ELR (cell line): ENCODE measurements around the gene DMBT1.
"Not testable (repeated sequence)": the region's sequence is repeated elsewhere in the genome, so short reads cannot be mapped to it uniquely, and the experiment has no call there.

Experiments used
- DNase-seq: peaks from one replicate; pipeline ENCODE4 v3.0.0-alpha.2; 2015; ENCODE audit warnings: low read depth

DMBT1 gene

DNA sequence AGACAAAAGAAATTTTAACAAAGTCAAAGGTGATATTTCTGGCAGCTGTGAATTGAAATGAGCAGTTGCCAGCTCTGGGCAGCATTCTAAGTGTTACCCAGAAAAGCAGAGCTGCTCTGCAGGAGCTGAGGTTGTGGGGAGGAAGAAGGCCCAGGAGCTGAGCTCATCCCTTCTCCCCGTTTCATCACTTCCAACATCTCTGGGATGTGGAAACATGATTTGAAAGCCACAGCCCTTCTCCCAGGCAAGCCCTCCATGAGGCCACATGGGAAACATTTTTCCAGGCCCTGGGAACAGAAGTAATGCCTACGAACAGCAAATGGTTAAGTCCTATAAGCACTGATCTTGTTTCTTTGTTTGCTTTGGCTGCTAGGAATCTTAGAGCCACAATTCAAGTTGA, 10.9 kb upstream of the DMBT1 start:
- no peak for DNase-seq

DNA sequence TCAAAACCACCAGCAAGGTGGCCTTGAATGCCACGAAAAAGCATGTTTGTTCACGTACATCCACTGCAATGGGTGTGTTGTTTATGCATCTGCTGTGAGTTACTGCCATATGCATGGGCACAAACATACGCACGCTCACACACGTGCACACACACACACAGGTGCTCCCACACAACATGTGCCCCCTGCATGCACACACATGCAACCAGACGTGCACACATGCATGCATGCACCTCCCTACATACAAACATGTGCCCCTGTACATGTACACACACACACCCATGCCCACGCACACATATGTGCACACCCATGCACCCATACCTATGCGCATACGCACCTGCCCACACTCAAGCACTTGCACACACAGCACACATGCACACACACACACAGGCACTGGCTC, 10.1 kb upstream of the DMBT1 start:
- DNase-seq, result no peak

DNA sequence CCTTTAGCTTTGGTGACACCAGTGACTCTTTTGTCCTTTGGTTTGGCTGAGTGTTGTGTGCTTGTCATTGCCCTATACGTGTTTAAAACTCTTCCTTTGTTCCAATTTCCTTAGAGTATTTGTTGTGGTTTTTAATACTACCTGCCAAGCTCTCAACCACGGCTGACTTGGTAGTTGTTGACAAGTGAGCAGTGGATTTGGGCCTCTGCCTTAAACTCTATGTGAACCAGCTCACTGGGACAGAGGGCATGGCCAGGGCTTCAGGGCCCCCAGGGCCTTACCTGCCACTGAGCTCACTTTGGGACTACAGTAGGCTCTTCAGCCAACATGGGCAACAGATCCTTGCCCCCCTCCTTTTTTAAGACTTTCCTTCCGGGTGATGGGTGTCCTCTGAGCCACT, 9.6 kb upstream of the DMBT1 start:
- DNase-seq, result no peak

DNA sequence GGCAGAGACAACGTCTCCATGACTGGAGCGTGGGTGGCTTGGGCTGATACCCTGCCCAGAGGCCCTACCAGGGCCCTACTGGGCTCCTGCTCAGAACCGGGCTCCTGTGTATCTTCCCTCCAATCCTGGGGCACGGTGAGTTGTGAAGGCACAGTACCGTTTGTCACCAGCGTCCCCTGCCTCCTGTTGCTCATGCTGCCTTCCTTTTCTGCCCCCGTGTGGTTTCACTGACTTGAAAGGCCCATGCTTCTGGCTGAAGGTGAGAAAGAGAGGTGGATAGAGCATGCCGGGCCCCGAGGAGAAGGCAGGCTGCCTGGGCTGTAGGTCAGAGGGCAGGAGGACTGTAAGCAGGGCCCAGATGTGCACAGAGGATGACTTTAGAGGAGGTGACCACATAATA, 9.1 kb upstream of the DMBT1 start:
- DNase-seq, result no peak

DNA sequence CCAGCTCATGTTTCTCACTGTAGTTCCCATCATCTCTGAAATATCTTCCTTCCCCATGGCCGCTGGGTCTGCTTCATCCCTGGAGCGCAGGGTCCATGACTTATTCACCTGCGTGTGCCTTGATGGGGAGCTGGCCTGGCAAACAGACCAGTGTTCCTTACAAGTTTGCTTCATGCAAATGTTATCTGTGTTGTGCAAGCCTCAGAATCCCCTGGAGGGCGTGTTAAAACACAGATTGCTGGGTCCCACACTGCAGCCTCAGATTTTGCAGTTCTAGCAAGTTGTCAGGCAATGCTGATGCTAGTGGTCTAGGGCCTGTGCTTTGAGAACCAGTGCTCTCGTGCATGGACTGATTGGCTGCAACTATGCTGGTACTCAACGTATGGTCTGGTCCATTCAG, 7.2 kb upstream of the DMBT1 start:
- no peak for DNase-seq

DNA sequence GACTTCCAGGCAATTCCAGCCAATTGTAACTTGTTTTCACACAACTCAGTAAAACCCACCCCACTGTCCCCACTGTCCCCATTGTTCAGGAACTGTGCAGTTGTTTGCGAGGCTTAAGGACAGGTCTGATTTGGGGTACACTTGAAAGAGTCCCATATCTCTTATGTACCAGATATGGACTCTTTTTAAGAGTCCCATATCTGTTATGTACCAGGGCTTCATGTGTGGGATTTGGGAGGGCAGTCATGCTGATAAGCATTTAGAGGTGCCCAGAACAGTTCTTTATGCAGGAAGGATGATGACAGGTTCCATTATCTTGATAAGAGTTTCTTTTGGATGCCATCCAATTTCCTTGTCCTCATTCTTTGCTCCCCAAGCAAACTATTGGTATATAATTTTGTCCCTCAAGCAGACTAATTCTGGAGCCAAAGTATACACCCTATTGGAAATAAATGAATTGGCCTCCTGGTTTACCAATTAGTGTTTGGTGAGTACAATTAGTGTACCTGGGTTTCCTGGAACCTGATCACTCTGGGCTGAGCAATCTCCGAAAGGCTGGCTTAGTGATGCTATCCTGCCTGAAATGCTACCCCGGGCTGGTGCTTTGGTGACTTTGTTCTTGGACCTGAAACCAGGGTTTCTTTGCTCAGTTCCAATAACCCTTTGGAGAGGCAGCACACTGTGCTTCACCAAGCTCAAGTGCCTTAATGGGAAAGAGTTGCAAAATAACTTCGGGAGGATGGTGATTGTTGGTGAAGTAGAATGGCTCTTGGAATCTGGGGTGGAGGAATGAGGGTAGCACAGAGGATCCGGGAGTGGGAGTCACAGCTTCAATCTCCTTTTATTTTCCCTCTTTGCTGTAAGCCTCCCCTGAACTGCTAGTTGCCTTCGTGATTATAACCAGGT, 6.2 kb upstream of the DMBT1 start:
- no peak for DNase-seq

DNA sequence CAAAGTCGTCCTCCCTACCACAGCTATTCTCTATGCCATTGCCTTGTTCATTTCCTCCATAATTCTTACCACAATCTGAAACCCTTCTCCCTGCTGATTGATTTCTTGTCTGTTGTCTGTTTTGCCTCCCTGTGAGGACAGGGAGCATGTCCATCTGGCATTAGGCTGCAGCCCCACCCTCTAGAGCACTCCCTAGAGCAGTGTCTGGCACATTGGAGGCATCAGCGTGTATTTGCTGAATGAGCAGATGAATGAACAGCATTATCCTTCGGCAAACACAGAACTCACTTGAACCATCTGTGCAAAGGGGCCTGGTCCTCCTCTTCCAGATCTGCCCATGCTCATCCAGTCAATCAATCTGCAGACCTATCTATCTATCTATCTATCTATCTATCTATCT, 5.1 kb upstream of the DMBT1 start:
- DNase-seq, result no peak

DNA sequence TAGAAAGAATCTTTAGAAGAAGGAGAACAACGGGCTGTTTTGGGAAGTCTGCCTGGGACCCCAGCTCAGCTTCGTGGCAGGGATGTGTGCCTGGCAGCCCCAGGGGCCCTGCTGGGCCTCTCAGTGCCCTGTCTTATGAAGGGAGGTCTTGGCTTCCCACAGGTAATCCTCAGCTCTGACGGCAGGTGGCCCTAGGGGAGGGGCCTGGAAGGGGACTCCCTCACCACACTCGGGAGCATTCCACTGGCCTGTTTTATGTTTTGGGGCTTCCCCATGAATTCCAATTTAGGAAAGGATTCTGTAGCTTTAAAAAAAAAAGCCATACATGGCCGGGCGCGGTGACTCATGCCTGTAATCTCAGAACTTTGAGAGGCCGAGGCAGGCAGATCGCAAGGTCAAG, 3.0 kb upstream of the DMBT1 start:
- DNase-seq, result no peak

DNA sequence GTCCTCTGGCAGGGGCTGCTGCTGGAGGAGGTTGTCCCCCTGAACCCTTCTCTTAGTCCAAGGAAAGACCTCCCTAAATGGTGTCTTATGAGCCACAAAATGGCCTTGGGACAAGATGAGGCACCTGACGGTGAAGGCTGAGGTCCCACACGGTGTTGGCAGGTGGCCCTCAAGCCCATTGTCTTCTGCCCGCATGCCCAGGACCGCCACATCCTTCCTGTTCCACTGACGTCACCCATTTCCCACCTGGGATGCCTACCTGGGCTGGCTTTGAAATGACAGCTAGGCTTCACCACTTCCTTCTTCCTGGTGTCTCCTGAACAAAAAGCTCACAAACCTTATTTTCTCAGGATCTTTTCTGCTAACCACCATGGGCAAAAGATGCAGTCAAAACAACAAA, 2.1 kb upstream of the DMBT1 start:
- no peak for DNase-seq

DNA sequence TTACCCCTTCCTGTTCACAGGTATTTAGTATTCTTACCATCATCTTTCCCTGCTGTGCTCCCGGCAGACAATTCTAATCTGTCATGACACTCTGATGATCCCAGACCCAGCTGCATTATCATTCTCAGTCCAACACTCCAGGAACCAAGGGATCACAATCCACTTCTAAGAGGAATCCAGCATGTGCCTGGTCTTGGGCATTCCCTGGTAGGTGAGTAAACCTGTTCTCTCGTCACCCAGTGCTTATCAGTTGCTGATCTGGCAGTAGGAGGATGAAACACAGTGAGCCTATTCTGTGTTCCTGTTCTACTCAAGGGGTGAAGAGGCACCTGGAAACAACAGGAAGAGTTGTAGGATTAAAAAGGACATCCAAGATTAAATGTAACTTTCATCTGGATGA, 1.3 kb upstream of the DMBT1 start:
- DNase-seq, result no peak

DNA sequence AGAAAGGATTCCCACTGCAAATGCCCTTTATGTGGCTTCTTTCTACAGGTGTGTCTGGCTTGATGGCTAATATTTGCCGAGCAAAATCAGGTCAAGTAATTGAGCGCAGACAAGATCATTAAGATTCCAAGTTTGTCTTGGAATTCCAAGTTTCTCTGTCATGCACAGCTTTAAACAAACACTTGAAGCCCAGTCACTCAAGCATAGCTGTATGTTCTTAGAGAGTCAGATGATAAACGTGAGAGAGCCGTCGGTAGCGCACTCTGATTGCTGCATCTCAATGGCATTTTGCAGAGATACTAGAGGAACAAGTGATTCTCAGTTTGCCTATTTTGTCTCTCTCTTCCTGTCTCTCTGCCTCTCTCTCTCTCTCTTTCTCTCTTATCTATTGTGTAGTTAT, 658 bp downstream of the DMBT1 start:
- peak; percentile 31 for DNase-seq

DNA sequence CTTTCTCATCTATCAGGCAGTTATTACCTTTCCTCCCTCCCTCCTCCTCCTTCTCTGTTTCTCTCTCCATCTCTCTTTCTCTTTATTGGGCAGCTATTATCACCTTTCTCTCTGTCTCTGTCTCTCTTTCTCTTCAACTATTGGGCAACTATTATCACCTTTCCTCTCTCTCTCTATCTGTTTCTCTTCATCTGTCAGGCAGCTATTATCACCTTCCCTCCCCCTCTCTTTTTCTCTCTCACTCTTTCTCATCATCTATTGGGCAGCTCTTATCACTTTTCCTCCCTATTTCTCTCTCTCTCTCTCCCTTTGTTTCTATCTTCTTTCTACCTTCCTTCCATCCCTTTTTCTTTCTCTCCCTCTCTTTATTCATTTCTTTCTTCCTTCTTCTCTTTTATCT, 1.2 kb downstream of the DMBT1 start:
- no peak for DNase-seq

DNA sequence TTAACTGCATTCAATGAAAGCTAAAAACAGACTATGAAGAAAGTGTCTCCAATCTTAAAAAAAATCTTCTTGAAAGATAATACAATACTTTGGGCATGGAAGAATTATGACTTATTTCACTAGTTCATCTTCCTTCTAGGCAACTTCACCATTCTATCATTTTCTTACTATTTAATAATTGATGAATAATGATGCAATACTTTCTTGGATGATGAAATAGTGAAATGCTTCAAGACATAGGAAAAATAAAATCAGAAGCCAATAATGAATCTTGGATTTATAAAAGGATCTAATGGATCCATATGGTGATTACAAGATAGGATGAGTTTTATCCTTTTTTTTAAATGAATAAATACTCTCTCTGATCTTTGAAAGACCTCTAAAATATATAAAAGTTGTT, 4.4 kb downstream of the DMBT1 start:
- DNase-seq, result no peak

DNA sequence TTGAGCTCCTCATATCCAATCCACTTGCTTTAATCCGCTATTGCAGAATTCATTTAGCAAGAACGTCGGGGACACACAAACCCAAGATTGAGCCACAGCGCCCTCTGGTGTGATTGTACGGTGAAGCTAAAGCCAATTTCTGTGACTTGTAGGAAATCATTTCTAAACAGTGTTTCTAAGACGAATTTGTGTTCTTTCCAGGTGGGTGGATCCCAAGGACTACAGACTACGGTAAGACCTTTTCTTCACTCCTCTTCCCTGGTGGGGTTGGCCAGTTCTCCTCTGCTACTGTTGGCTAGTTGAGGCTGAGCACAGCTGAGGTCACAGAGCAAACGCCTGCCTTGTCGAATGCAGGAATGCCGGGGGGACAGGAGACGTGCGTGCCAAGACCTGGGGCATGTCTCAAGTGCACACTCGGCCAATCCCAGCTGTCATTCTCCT, 5.2 kb downstream of the DMBT1 start:
- peak; percentile 76 for DNase-seq

DNA sequence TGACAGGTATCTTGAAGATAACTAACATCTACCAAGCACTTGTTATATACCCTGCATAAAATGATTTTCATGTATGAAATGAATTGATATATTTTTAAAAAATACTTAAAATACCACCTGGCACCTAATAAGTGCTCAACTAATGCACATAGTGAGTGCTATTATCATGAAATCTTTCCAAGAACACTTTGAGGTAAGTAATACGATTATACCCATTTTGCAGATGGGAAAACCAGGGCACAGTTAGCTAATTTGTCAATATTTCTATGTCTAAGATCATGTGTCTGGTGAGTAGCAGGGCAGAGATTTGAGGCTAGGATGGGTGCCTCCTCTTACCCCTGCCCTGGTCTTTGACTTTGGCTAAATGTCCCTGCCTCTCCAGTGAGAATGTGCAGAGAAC, 6.1 kb downstream of the DMBT1 start:
- no peak for DNase-seq

DNA sequence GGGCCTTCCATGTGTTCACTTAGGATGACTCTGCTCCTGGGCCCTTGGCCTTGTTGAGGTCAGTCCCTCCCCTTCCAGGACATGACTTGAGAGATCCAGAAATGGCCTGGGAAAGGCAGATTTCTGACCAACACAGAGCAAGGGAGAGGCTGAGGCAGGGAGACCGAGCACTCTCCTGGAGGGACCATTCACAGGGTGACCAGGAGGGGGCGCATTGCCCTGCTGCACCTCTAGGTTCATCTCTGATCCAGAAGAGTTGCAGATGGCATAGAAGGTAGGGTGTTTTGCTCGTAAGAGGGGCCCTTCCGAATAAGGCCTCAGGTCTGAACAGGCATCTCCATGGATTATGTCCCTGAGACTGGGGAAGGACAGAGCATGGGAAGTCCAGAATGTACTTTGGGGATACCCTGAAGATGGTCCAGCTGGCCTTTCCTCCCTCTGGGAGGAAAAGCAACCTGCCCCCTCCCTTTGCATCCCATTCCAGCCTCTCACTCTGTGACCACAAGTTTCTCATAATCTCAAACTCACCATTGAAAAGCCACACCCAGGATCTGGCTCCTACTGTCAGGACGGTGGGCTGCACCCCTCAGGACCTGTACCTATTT, 6.6 kb downstream of the DMBT1 start:
- peak; percentile 48 for DNase-seq

DNA sequence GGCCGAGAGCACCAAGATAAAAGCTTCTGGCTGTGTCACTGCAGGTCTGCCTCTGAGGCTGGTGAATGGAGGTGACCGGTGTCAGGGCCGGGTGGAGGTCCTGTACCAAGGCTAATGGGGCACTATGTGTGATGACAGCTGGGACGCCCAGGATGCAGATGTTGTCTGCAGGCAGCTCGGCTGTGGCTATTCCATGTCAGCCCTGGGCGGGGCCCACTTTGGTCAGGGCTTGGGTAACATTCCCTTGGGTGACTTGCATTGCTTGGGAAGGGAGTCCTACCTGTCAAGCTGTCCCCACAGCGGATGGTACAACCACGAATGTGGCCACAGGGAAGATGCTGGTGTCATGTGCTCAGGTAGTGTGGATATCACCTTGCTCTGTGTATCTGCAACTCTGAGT, 8.0 kb downstream of the DMBT1 start:
- DNase-seq, result no peak

DNA sequence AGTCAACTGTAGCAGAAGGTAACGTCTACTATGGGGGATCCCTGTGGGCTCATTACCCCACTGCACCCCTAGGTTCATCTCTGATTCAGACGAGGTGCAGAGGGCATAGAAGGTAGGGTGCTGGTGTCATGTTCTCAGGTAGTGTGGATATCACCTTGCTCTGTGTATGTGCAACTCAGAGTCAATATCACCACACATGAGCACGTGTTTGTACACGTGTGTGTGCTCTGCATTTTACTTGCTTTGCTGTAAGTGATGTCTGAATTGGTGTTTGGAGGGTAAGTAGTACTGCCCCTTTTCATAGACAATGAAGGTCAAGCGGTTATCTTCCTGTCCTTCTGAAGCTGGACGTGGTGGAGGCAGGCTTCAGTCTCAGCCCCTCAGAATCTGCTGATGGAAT, 10.4 kb downstream of the DMBT1 start:
- no peak for DNase-seq

DNA sequence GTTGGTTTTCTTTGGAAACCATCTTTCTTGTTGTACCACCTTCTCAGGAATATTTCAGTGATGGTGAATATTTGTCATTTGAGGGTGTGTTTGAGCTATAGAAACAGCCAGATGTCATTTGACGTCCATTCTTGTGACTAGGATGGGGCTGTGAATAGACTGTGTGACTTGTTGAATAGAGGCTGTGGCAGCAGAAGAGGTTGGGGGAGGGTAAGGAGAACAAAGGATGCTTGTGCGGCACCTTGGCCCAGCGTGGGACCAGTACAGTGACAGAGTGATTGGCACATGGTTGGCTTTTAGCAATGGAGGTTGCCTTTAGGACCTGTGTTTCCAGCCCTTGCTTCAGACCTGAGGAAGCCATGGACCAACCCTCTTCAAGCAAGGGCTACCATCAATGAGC, 11.3 kb downstream of the DMBT1 start:
- no peak for DNase-seq

DNA sequence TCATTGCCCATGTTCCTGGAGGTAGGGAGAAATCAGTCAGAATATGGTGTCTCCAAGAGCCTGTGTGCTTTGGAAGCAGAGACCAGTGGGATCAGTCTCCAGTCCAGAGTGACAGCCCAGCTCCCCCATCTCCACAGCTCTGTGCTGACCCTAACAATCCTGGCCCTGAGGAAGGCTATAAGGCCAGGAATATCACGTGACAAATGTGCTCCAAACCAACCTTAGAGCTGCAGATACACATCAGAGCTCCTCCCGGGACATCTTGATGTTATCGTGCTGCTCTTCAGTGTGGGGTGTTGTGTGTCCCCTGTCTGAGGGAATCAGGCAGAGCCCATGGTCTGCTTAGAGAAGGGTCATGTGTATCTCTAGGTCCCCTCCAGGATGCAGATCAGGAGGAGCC, 15.2 kb downstream of the DMBT1 start:
- no peak for DNase-seq

DNA sequence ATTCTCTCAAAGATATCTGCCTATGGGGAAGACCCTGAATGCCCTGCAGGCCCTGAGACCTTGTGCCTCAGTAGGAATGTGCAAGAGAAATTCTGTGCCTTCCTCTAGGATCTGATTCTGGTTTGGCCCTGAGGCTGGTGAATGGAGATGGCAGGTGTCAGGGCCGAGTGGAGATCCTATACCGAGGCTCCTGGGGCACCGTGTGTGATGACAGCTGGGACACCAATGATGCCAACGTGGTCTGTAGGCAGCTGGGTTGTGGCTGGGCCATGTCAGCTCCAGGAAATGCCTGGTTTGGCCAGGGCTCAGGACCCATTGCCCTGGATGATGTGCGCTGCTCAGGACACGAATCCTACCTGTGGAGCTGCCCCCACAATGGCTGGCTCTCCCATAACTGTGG, 15.7 kb downstream of the DMBT1 start:
- no peak for DNase-seq

DNA sequence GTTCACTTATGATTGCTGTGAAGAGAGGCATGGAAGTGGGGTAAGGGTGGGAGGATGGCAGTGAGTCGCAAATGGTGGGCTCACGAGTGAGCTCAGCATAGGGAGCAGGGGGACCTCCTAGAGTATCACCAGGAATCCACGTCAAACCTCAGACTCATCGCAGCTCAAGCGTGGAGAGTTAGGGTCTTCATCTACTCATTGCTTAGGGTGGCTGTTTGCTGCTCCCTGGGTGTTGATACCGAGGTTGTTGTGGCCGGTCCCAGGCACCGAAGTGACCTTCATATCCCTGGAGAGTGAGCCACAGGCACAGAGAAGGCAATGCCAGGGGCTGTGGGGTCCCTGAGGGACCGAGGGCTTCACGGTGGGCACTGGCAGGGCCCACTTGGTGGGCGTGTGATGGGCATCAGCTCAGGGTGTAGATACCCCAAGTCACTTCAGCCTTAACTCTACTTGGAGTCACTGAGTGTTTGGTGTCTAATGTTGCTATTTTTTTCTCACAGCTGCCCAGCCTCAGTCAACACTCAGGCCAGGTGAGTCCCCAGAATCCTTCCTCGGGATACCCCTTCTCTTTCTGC, 16.8 kb downstream of the DMBT1 start:
- DNase-seq, result no peak

DNA sequence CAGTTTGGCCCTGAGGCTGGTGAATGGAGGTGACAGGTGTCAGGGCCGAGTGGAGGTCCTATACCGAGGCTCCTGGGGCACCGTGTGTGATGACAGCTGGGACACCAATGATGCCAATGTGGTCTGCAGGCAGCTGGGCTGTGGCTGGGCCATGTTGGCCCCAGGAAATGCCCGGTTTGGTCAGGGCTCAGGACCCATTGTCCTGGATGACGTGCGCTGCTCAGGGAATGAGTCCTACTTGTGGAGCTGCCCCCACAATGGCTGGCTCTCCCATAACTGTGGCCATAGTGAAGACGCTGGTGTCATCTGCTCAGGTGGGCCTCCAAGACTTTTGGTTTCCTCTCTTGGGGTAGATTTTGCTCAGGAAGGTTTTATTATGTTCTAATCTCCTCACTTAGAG, 25.5 kb downstream of the DMBT1 start:
- not testable (repeated sequence) for DNase-seq
